Hepatocyte (in vitro differentiated cells): ENCODE data around the gene SNED1. TPM values are rescaled to one million over a fixed set of nuclear protein-coding genes. Genes with fewer than 3 reads are reported as not detected.
"Not testable (repeated sequence)": the region's sequence is repeated elsewhere in the genome, so short reads cannot be mapped to it uniquely, and the experiment has no call there.

Source experiments
- DNase-seq: peaks from one replicate; pipeline ENCODE4 v3.0.0-alpha.2; 2016; ENCODE audit warnings: low spot score
- H2AFZ ChIP-seq: fragments of 200-600 bp; sonication (generic); 2 replicates; pipeline ENCODE4 v1.6.0; 2016; ENCODE audit warnings: antibody characterized with exemption, mild to moderate bottlenecking
- H3K27ac ChIP-seq: fragments of 200-600 bp; sonication (generic); 2 replicates; pipeline ENCODE4 v1.5.1; 2016; ENCODE audit warnings: mild to moderate bottlenecking
- H3K27me3 ChIP-seq: fragments of 200-600 bp; sonication (generic); 2 replicates; pipeline ENCODE4 v1.6.1; 2016
- H3K36me3 ChIP-seq: fragments of 200-600 bp; sonication (generic); replicated peaks from 2 replicates; pipeline ENCODE4 v1.5.1; 2016; ENCODE audit warnings: low read depth; ENCODE audit not compliant: insufficient read depth
- H3K4me1 ChIP-seq: fragments of 200-600 bp; sonication (generic); 2 replicates; pipeline ENCODE4 v1.5.1; 2016; ENCODE audit warnings: mild to moderate bottlenecking, moderate library complexity; ENCODE audit not compliant: insufficient read depth
- H3K4me2 ChIP-seq: fragments of 200-600 bp; sonication (generic); 2 replicates; pipeline ENCODE4 v1.6.0; 2016
- H3K4me3 ChIP-seq: fragments of 200-600 bp; sonication (generic); 2 replicates; pipeline ENCODE4 v1.5.1; 2016; ENCODE audit warnings: mild to moderate bottlenecking
- H3K79me2 ChIP-seq: fragments of 200-600 bp; sonication (generic); 2 replicates; pipeline ENCODE4 v1.6.0; 2017; ENCODE audit warnings: mild to moderate bottlenecking
- H3K9me2 ChIP-seq: fragments of 200-600 bp; sonication (generic); replicated peaks from 2 replicates; pipeline ENCODE4 v1.6.0; 2017; ENCODE audit warnings: mild to moderate bottlenecking; ENCODE audit not compliant: insufficient read depth
- H3K9me3 ChIP-seq: fragments of 200-600 bp; sonication (generic); 2 replicates; pipeline ENCODE4 v1.5.1; 2016; ENCODE audit warnings: low read depth, mild to moderate bottlenecking
- H4K20me1 ChIP-seq: fragments of 200-600 bp; sonication (generic); 2 replicates; pipeline ENCODE4 v1.6.0; 2016; ENCODE audit warnings: mild to moderate bottlenecking; ENCODE audit not compliant: insufficient read depth, poor library complexity, severe bottlenecking
- CTCF ChIP-seq: fragments of 200-600 bp; sonication (generic); IDR thresholded peaks from 2 replicates; pipeline ENCODE4 v1.5.1; 2016; ENCODE audit warnings: antibody characterized with exemption, mild to moderate bottlenecking; ENCODE audit not compliant: poor library complexity
- EZH2 ChIP-seq: fragments of 200-600 bp; sonication (generic); IDR thresholded peaks from 2 replicates; pipeline ENCODE4 v1.6.1; 2016; ENCODE audit warnings: antibody characterized with exemption, mild to moderate bottlenecking, borderline replicate concordance
- EZH2phosphoT487 ChIP-seq: fragments of 200-600 bp; sonication (generic); IDR thresholded peaks from one replicate; pipeline ENCODE4 v1.6.1; 2018; ENCODE audit warnings: antibody characterized with exemption, mild to moderate bottlenecking, low read depth, moderate library complexity; ENCODE audit not compliant: unreplicated experiment, severe bottlenecking
- whole genome bisulfite sequencing: methylation state at CpG from one replicate; pipeline ENCODE4 v1.1.6; 2016; ENCODE audit warnings: low lambda C conversion rate; ENCODE audit errors: missing lambda C conversion rate; 5-methylcytosine and 5-hydroxymethylcytosine counted together
- polyA plus RNA-seq: library from polyadenylated mRNA; unstranded; fragments of >200 nt; fragmentation: Nextera tagmentation; extraction: Ambion mirVana; gene quantifications from 2 replicates; pipeline ENCODE4 v1.2.1, GENCODE V29; 2016
- total RNA-seq: library from RNA; depleted of rRNA; stranded (reverse); fragments of >200 nt; gene quantifications from 2 replicates; pipeline ENCODE4 v1.2.3, GENCODE V29; 2014

SNED1 gene
- total and polyA plus RNA-seq, 2 experiments from 2014 or later: 4.6 to 6.5 TPM

GRCh38 chr2:241099246-241099645 lies 100.8 kb downstream of the SNED1 start:
- no peak overlapping the region for H3K4me3 ChIP-seq
- peaks cover 57% of the 10 kb centered on the region for H3K79me2 ChIP-seq
- H2AFZ ChIP-seq: no peak overlapping the region
- H3K27me3 ChIP-seq: no peaks in the 10 kb centered on the region
- no peak for TF ChIP-seq EZH2phosphoT487
- no peak for TF ChIP-seq CTCF
- no peak for TF ChIP-seq EZH2
- 96% methylated on average over 5 of the region's 5 CpGs for WGBS
- no peak overlapping the region for H3K4me2 ChIP-seq
- DNase-seq: no peak
- H4K20me1 ChIP-seq: peaks cover 19% of the 10 kb centered on the region
- H3K27ac ChIP-seq: no peak overlapping the region
- H3K36me3 ChIP-seq: no peaks in the 10 kb centered on the region
- H3K9me3 ChIP-seq: no peaks in the 10 kb centered on the region
- peaks cover 13% of the 10 kb centered on the region for H3K4me1 ChIP-seq
- no peaks in the 10 kb centered on the region for H3K9me2 ChIP-seq

DNA sequence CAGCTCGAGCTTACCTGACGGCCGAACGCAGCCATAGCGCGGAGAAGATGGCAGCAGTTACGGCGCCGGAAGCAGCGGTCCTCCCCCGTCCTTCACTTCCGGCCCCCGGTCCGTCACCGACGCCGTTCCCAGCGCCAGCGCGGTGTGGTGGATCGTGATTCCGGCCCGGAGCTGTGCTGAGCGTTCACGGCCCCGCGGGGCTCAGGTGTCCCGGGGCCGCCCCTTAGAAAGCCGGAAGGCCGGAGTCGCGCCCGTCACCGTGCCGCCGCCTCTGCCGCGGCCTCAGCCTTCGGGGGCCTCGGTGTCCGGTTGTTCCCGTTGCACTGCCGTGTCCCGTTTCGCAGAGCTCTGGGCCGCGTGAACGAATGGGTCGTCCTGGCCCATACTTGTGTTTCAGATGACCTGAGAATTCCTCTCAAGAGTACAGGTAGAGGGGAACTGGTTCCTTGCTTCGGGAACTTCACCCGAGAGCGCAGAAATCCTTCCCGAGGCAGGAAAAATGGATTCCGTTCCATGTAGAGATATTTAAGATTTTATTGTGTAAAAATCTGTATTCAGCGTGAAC lies 103.9 kb downstream of the SNED1 start, which contains the start of gene MTERF4:
MTERF4 (minus strand) TSS at position 49 of the 565 bp plus-strand sequence; CDS start at position 35, 14 bp downstream.
- Histone ChIP-seq H3K4me2 (peak within 1 kb of the TSS; percentile 99), H3K4me1 (peaks cover 13% of the 10 kb centered on the region), H2AFZ (peak within 1 kb of the TSS; percentile 99), H3K9me3 (no peaks in the 10 kb centered on the region), H3K36me3 (no peaks in the 10 kb centered on the region), H3K27me3 (no peaks in the 10 kb centered on the region), H3K79me2 (peaks cover 57% of the 10 kb centered on the region), H4K20me1 (peaks cover 6% of the 10 kb centered on the region), H3K4me3 (peak within 1 kb of the TSS; percentile 90), H3K9me2 (no peaks in the 10 kb centered on the region), H3K27ac (peak within 1 kb of the TSS; percentile 92)
- under 1% methylated on average over 47 of the region's 56 CpGs for WGBS
- peak; percentile 94 for DNase-seq
- TF ChIP-seq EZH2phosphoT487 (no peak), CTCF (no peak), EZH2 (no peak)

DNA sequence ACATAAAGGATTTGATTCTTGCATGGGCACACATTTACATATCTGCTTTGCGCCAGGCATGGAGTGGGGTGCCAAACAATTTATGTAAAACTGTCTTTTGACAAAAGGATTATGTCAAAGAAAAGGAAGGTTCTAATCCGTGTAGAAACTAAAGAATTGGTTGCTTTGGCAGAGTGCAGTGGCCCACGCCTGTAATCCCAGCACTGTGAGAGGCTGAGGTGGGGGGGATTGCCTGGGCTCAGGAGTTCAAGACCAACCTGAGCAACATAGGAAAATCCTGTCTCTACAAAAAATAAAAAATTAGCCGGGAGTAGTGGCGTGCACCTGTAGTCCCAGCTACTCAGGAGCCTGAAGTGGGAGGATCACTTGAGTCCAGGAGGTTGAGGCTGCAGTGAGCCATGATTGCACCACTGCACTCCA lies 104.8 kb downstream of the SNED1 start:
- Histone ChIP-seq H3K4me1 (peaks cover 13% of the 10 kb centered on the region), H2AFZ (peak overlapping the region; percentile 94)
- TF ChIP-seq EZH2 (no peak), CTCF (no peak), EZH2phosphoT487 (no peak)

GRCh38 chr2:241104611-241105010 lies 106.2 kb downstream of the SNED1 start:
- WGBS: 98% methylated on average over 10 of the region's 10 CpGs
- not testable (repeated sequence) for H2AFZ ChIP-seq, DNase-seq, H3K4me2 ChIP-seq, H3K27ac ChIP-seq, H4K20me1 ChIP-seq, H3K27me3 ChIP-seq, H3K4me3 ChIP-seq, H3K9me2 ChIP-seq, H3K9me3 ChIP-seq, H3K36me3 ChIP-seq
- peaks cover 13% of the 10 kb centered on the region for H3K4me1 ChIP-seq
- H3K79me2 ChIP-seq: peaks cover 35% of the 10 kb centered on the region

More for the DNA sequence above, 104.8 kb downstream of the SNED1 start:
- Histone ChIP-seq H4K20me1 (no peaks in the 10 kb centered on the region), H3K4me3 (peak overlapping the region; percentile 66), H3K9me2 (no peaks in the 10 kb centered on the region), H3K27me3 (no peaks in the 10 kb centered on the region), H3K27ac (peak overlapping the region; percentile 92), H3K36me3 (no peaks in the 10 kb centered on the region), H3K79me2 (peaks cover 49% of the 10 kb centered on the region), H3K9me3 (no peaks in the 10 kb centered on the region), H3K4me2 (peak overlapping the region; percentile 99)
- no peak for DNase-seq
- WGBS: 46% methylated on average over 5 of the region's 5 CpGs
